ENCODE data around the gene LRRN2.

The LRRN2 gene

GRCh38 chr1:204685236-204686006, at the start of gene LRRN2:
Gene LRRN2, minus strand, starts transcription at chr1:204685738. Its CDS starts 65,746 bp downstream, at chr1:204619992.
- no peak within 1 kb of the TSS for H2AFZ ChIP-seq (ENCODE audit: low read length)
- no peaks in the 10 kb centered on the region for H4K20me1 ChIP-seq (ENCODE audit: insufficient read depth, low read length)
- no peaks in the 10 kb centered on the region for H3K79me2 ChIP-seq (ENCODE audit: insufficient read depth, low read length)
- H3K9me2 ChIP-seq (ENCODE audit: low read depth, low read length), result no peaks in the 10 kb centered on the region
- no peak within 1 kb of the TSS for H3K9ac ChIP-seq (ENCODE audit: low read length)
- H3K4me1 ChIP-seq (ENCODE audit: insufficient read depth, low read length, severe bottlenecking), result no peaks in the 10 kb centered on the region
- no peak within 1 kb of the TSS for H3K4me3 ChIP-seq (ENCODE audit: low read depth, low read length, poor library complexity, severe bottlenecking)
- H3F3A ChIP-seq (ENCODE audit: insufficient read depth, low read length), result no peaks in the 10 kb centered on the region
- no peak for TF ChIP-seq CTCF (IDR thresholded peaks at IDR 0.05; ENCODE audit: low read length)
- TF ChIP-seq EZH2 (IDR thresholded peaks at IDR 0.05; ENCODE audit: borderline replicate concordance, low read length), result no peak
- no peaks in the 10 kb centered on the region for H3K9me3 ChIP-seq (ENCODE audit: low read length)
- H3K4me2 ChIP-seq (ENCODE audit: low read length), result no peak within 1 kb of the TSS
- H3K27ac ChIP-seq (ENCODE audit: low read depth, low read length, poor library complexity, severe bottlenecking), result no peak within 1 kb of the TSS
- H3K27me3 ChIP-seq (ENCODE audit: insufficient read depth, low read length), result no peaks in the 10 kb centered on the region; the same call in 1 of the 2 replicates
- H3K36me3 ChIP-seq (ENCODE audit: insufficient read depth, low read length), result no peaks in the 10 kb centered on the region

DNA sequence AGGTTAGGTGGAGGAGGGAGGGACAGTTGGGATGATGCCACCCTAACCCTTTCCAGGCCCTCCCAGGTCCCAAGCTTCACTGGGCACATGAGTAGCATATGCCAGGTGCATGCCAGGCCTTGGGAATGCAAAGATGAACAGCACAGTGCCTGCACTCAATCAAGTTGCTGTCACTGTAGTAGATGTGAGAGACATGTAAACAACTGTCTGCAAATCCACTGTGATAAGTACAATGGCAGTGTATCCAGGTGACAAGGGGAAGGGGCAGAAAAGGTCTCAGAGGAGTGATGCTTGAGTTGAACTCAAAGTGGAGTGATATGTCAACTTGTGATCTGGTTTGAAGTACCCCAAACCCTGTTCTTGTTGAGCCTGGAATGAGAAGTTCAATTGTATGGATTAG, 49.5 kb upstream of the LRRN2 start:
- Histone ChIP-seq H3K9me3 (ENCODE audit: low read length) (no peaks in the 10 kb centered on the region), H3K36me3 (ENCODE audit: insufficient read depth, low read length) (no peaks in the 10 kb centered on the region), H3K27me3 (ENCODE audit: insufficient read depth, low read length) (no peaks in the 10 kb centered on the region), H3K4me2 (ENCODE audit: low read length) (no peak overlapping the region), H4K20me1 (ENCODE audit: insufficient read depth, low read length) (no peaks in the 10 kb centered on the region), H3K79me2 (ENCODE audit: insufficient read depth, low read length) (no peaks in the 10 kb centered on the region), H3K4me3 (ENCODE audit: low read depth, low read length, poor library complexity, severe bottlenecking) (no peak overlapping the region), H2AFZ (ENCODE audit: low read length) (no peak overlapping the region), H3K9me2 (ENCODE audit: low read depth, low read length) (no peaks in the 10 kb centered on the region), H3F3A (ENCODE audit: insufficient read depth, low read length) (no peaks in the 10 kb centered on the region), H3K27ac (ENCODE audit: low read depth, low read length, poor library complexity, severe bottlenecking) (no peak overlapping the region), H3K4me1 (ENCODE audit: insufficient read depth, low read length, severe bottlenecking) (no peaks in the 10 kb centered on the region), H3K9ac (ENCODE audit: low read length) (no peak overlapping the region)
- TF ChIP-seq CTCF (IDR thresholded peaks at IDR 0.05; ENCODE audit: low read length), result no peak
- no peak for TF ChIP-seq EZH2 (IDR thresholded peaks at IDR 0.05; ENCODE audit: borderline replicate concordance, low read length)

DNA sequence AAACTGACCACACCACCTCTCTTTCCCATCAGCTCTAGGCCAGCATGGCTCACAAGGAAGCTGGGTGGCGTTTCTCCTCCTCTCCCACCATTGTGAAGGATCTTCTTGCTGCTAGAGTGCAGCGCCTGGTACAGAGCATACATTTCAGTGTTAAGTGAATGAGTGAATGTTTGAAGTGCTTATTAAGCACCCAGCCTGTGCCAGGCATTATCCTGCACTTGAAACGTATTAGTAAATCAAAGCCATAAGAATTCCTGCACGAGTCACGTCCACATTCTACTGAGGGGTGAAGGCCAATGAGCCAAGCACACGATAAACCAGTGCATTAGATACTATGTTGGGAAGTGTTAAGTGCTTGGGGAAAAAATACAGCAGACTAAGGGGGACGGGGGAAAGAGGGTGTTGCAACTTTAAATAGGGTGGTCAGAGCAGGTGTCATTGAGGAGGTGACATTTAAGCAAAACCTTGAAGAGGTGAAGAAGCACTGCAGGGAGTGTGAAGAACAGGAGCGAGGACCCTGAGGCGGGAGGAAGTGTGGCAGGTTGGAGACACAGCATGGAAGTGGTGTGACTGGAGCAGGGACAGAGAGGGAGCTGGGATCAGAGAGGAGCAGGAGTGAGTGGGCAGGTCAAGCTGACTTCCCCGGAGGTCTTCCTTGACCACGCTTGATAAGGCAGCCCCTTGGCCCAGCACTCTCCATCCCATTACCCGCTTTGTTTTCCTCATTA, 48.5 kb upstream of the LRRN2 start:
- H3K9me2 ChIP-seq (ENCODE audit: low read depth, low read length), result no peaks in the 10 kb centered on the region
- H3K27me3 ChIP-seq (ENCODE audit: insufficient read depth, low read length), result no peaks in the 10 kb centered on the region

More for the DNA sequence above, 48.5 kb upstream of the LRRN2 start:
- Histone ChIP-seq H3K4me3 (ENCODE audit: low read depth, low read length, poor library complexity, severe bottlenecking) (no peak overlapping the region), H3K79me2 (ENCODE audit: insufficient read depth, low read length) (no peaks in the 10 kb centered on the region), H3K4me2 (ENCODE audit: low read length) (no peak overlapping the region), H3F3A (ENCODE audit: insufficient read depth, low read length) (no peaks in the 10 kb centered on the region), H4K20me1 (ENCODE audit: insufficient read depth, low read length) (no peaks in the 10 kb centered on the region), H3K36me3 (ENCODE audit: insufficient read depth, low read length) (no peaks in the 10 kb centered on the region), H3K9ac (ENCODE audit: low read length) (no peak overlapping the region), H3K4me1 (ENCODE audit: insufficient read depth, low read length, severe bottlenecking) (no peaks in the 10 kb centered on the region), H2AFZ (ENCODE audit: low read length) (no peak overlapping the region), H3K27ac (ENCODE audit: low read depth, low read length, poor library complexity, severe bottlenecking) (no peak overlapping the region), H3K9me3 (ENCODE audit: low read length) (no peaks in the 10 kb centered on the region)
- TF ChIP-seq EZH2 (IDR thresholded peaks at IDR 0.05; ENCODE audit: borderline replicate concordance, low read length) (no peak), CTCF (IDR thresholded peaks at IDR 0.05; ENCODE audit: low read length) (no peak)
